NCI-H2081 (cell line): Measurements from ENCODE around the gene HOXC13.

Source experiments
- DNase-seq, 2 experiments: peaks; one replicate each; lab custom pipeline; 2025; lab: John Stamatoyannopoulos, UW

Gene HOXC13

DNA sequence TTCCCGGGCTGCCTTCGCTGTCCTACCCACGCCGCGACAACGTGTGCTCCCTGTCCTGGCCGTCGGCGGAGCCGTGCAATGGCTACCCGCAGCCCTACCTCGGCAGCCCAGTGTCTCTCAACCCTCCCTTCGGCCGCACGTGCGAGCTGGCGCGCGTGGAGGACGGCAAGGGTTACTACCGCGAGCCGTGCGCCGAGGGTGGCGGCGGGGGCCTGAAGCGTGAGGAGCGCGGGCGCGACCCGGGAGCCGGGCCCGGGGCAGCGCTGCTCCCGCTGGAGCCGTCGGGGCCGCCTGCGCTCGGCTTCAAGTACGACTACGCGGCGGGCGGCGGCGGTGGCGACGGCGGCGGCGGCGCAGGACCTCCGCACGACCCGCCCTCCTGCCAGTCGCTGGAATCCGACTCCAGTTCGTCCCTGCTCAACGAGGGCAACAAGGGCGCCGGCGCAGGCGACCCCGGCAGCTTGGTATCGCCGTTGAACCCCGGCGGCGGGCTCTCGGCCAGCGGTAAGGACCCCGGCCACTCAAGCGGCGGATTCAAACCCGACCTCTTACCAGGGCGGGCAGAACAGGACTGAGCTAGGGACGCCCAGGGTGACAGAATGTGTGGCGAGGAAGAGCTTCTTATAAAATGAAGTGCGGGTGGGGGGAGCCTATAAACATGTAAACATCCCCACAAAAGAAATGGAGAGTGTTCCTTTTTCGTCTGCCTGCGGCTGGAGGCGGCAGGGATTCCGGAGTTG lies 16.6 kb downstream of the HOXC13 start:
- no peak for DNase-seq

DNA sequence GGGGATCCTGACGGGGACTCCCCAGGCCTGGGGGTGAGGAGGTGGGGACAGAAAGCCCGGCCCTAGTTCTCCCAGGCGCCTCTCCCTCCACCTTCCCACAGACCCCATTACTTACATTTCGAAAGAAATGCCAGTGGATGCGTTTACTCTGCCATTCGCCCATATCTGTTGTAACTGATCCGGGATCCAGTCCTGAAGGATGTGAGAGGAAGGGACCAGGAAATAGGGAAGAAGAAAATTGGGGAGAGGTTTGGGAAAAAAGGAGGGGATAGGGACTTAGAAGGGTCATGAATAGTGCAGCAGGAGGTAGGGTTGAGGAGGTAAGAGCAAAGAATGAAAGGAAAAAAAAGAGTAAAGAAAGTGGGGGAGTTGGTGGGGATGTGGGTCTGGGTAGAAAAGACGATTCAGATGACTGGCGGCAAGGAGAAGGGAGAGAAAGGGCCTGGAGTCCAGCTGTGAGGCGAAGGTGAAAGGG lies 17.2 kb downstream of the HOXC13 start:
- no peak for DNase-seq

DNA sequence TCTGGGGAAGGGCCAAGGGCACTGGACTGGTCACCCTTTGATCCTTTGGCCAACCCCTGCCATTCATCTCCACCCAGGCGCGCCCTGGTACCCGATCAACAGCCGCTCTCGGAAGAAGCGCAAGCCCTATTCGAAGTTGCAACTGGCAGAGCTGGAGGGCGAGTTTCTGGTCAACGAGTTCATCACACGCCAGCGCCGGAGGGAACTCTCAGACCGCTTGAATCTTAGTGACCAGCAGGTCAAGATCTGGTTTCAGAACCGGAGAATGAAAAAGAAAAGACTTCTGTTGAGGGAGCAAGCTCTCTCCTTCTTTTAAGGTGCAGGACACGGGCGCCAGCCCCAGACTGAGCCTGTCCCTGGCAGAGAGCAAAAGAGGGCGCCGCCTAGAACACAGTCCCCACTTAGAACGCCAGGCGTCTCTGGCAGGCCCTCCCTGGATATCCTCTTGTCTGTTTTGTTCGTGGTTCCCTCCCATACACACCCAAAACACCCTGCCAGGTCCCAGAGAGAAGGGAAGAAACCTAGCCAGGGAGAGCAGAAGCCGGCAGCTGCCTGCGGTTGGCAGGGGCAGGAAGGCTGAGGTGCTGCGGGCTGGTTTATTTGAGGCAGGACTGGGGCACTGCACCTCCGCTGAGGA lies 17.7 kb downstream of the HOXC13 start:
- DNase-seq = no peak

DNA sequence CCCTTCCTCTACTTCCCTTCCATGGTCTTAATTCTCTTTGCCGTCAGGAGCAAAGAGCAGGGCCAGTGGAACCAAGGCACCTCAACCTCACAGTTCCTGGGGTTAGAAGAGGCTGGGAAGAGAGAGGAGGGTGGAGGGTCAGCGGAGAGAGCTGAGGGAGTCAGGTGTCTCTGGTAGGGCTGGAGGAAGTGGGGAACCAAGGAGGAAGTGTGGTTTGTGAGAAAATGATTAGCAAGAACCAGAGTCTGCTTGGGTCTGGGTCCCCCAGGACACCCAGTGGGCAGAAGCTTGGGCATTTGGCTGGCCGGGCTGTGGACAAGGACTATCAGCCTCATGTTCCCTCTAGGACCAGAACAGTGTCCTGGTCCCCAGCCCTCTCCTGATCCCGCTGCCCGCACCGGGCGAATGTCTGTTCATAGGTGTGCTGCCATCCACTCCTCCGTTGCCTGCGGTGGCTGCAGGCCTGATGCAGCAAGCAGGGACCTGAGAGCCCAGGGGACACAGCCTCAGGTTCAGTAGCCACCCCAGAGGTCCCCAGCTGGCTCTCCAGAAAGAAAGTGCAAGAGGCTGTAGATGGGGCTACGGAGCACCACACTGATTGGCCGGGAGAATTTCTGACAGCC lies 18.4 kb downstream of the HOXC13 start:
- no peak for DNase-seq

DNA sequence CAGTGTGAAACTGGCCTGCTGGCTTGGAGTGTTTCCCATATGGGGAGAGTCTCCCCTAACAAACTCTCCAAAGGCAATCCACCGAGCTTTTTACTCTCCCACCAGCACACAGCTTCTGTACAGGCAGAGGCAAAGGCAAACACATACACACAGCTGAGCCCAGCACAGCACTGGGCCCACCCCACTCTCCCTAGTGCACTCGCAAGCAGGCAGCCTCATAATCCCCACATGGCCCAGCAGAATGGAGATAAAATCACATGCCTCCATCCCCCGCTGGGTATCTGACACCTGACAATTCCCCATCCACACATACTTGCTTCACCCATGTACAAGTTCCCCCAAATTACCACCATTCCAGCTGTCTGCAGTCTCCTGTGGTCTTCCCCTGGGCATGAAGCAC lies 19.5 kb downstream of the HOXC13 start:
- no peak for DNase-seq

DNA sequence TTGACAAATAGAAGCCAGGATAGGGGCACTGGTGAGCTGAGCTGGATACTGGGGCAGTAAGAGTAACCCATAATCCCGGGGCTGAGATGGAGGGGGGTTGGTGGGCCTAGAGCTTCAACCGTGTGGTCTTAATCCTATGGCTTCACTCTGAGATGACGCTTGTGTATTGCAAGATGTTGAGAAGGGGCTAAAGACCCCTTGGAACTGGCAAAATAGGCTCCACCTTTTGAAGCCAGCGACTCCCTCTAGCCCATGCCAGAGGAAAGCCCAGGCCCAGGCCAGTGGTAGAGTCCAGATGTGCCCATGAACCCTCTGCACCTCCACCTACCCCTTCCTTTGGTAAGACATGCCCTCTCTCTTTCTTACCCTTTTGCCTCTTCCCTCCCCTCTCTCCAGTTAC lies 20.7 kb downstream of the HOXC13 start:
- DNase-seq = no peak

DNA sequence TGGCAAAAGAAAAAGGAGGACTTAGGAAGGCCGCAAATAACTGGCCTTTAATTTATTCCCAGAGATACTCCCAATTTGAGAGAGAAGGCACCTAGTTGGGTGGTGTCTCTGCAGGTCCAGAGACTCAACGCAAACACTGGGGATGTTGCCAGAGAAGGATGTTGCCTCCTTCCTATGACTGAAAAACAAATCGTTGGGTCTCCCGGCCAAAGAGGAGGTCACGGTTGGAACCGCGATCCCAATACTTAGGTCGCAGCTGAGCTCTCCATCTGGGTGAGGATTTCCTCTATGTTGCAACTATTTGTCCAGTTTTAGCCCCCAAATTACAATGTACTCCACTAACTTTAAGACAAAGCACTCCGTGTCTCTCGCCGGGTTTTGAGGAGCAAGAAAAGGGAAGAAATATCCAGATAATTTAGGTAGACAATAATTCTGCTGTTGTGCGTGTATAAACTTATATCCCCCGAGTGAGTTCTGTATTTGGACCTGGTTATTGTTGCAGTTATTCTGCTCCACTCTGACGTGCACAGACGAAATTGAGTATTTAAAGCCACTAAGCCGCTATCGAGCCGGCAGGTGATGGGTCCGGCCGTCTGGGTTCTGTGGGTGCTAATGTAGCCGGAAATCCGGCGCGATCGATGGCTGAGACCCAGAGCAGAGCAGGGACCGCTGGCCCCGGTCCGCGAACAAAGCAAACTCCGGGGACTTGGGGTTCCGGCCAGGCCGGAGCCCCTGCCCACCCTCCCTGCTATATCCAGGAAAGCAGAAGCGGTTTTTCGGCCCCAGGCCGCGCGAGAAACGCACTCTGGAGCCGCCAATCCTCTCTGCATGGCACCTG lies 21.8 kb downstream of the HOXC13 start:
- no peak for DNase-seq

DNA sequence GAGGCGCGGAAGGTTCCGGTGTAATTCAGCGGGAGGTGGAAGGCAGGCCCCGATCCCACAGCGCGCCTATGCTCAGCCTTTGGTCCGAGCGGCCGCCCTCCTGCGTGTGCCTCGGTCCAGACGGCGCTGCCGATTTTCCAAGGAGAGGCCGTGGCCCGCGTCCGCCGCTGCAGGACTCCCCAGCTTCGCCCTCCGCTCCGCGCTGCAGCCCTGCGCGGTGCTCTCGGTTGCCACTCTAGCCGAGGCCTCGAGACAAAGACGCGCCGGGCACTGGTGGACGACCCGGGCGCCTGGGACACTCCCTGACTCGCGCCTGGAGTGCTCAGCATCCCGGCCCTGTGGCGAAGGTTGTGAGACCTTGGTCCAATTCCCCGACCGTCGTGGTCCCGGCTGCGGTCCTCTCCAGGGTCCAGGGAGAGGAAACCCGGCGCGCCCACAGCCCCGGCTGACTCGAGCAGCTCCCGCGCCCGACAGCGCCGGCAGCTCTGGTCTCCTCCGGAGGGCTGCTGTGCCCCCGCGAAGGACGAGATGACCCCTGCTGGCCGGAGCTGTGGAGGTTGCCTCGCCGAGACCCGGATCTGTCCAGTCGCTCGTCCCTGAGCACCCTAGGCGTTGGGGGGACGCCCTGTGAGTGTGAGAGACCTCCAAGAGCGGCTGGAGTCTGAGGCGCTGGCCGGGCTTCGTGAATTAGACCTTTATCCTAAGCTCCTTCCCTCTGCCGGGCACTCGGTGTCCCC lies 22.6 kb downstream of the HOXC13 start:
- DNase-seq = no peak

DNA sequence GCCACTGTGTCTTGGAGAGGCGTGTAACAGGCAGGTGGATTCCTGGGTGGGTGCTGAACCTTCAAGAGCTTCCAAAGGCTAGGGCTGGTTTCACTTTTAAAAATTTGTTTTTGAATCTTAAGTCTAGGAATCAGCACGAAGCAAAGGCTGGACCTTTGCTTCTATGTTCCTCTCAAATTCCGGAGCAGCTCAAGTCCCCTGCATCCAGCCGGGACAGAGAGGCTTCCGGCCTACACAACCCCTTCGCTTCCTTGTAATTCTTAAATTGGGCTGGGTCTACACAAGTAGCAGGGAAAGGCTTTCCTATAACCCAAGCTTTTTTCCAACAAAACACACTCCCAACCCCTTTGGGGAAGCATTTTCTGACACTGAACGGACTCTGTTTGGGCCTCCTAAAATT lies 24.4 kb downstream of the HOXC13 start:
- no peak for DNase-seq

DNA sequence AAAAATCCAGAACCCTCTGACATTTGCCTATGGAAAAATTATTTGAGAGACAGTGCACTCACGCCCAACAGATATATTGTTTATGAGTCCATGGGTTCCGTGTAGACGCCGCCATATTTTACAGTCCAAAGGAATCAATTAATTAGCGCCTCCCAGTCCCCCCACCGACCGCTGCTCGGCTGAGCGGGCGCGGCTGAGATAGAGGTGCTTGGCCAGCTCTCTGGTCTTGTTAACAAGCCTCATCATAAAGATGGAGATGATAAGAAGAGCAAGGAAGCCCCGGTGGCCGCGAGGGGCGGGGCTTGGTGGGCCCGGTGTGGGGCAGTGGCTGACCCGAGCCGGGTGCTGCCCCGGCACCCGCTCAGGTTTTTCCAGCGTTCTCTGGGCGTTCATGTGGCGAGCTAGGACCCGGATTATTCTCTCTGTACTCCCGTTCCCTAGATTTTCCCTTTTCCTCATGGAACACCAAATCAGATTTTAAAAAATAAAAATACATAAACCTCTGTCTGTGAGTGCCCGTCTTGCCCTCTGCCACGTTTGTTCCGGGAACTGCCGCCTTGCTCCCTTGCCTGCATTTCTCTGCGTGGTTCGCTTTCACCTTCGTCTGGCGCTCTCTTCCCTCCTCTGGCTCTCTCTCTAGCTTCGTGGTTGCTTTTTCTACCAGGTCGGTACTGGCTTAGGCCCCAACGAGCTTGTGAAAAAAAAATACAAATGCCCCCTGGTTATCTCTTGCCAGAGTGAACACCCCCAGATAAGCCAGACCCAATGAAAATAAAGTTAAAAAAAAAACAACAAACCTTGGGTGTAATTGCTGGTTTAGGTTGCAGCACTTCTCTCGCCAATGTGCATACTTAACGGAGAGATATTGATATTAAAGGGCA lies 25.0 kb downstream of the HOXC13 start:
- DNase-seq = no peak

DNA sequence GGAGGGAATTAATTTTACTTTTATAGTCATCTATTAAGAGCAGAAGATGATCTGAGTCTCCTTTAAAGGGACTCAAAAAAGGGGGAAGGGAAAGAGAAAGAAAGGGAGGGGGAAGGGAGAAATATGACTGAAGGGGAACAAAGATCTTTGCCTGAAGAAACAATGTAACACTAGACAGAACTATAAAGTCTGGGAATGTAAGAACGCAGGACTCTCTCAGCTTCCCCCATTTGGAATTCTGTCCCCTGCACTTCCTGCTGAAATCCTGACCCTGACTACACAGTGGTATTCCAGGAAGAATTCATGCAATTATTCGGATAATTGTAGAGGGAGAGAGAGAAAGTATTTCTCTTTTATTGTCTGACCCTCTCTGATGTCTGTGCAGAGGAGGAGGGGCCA lies 25.7 kb downstream of the HOXC13 start:
- DNase-seq = no peak

DNA sequence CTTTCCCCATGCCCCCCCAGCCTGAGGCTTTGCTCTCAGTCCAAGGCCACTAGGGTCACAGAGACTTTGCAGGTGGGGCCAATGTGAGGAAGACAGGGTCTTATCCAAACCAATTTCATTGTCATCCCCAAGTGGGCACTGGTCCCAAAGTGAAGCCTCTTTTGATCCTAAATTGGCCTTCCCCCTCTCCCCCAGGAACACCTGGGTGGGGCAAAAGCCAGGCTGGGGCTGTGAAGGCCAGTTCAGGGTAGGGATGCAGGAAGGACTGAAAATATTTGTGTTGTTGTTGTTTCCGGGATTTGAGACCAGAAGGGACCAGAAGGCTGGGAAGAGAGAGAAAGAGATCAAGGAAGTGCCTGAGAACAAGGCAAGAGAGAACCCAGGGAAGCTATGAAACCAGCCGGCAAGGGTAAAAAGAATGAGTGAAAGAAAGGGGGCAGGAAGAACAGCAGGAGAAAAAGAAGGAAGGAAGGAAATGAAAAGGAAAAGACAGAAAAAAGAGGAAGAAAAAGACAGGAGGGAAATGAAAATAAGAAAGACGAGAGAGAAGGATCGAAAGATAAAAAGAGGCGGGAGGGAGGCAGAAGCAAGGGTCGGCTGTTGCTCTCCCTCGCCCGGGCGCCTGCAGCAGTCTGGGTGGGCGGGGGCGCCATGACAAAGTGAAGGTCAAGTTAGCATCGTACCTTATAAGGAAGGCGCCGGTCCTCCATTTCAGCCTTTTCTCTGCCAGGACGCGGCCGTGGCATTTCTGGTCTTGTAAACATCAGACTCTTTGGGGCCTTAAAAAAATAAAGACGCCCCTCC lies 26.9 kb downstream of the HOXC13 start:
- DNase-seq = no peak

DNA sequence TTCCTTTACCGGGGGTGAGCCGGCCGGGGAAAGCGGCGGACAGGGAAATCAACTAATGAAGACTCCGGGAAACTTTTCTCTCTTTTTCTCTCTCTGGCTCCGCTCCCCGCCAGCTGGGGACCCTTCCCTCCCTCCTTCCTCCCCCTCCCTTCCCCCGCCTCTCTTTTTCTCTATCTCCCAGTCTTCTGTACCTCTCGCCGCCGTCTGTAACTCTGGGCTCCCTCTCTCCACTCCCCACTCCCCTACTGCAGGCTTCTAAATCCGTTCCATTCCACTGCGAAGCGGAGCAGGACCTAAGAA lies 27.4 kb downstream of the HOXC13 start:
- no peak for DNase-seq

DNA sequence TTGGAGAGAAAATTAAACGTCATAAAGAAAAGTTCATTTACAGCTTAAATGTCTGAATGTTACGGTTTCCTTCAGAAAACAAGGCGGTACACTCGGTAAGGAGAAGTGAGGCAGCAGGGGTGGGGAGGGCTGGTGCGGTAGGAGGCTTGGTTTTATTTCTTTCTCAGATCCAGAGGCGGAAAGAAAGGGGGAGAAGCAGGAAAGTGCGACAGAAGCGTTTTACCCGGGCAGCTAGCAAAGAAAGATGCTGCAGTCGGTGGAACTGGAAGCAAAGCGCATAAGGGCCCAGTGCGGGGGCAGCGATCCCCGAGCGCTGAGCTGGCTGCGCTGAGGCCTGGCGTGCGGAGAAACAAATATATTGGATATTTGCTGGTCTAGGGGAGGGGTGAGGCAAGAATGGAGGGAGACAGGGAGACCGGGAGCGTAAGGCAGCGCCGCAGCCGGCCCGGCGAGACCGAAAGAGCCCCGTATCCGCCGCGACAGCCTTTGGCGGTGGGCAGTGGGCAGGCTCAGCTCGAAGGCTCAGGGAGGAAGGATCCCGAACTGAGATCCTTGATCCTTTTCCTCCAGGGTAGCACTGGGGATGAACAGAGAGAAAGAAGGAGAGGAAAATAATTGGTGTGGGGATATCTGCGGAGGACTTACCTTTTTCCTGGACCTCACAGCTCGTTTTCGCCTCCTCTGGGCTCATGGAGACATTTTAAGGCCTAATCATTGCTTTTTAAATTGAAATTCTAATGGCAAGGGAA lies 27.9 kb downstream of the HOXC13 start:
- DNase-seq = no peak

DNA sequence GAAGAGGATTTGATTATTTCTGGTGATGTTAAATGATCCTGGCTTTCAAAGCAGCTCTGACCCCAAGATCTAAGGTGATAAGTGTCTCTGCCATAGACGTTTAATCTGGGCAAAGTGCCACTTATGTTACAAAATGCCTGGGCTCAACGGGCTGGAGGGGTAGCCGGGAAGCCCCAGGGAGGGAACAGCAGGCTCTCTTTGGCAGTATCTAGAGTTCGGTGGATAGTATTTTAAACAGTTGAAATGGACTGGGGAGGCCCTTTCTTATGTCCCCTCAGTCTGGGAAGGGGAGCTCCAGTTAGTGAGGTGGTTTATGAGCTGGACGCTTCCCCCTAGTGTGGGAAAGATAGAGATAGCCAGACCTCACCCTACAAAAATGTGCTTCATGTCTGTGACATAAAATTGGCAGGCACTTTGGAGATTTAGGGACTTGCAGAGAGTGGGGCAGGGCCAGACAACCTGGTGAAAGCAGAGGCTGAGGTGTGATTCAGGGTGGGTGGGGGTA lies 28.8 kb downstream of the HOXC13 start:
- no peak for DNase-seq

DNA sequence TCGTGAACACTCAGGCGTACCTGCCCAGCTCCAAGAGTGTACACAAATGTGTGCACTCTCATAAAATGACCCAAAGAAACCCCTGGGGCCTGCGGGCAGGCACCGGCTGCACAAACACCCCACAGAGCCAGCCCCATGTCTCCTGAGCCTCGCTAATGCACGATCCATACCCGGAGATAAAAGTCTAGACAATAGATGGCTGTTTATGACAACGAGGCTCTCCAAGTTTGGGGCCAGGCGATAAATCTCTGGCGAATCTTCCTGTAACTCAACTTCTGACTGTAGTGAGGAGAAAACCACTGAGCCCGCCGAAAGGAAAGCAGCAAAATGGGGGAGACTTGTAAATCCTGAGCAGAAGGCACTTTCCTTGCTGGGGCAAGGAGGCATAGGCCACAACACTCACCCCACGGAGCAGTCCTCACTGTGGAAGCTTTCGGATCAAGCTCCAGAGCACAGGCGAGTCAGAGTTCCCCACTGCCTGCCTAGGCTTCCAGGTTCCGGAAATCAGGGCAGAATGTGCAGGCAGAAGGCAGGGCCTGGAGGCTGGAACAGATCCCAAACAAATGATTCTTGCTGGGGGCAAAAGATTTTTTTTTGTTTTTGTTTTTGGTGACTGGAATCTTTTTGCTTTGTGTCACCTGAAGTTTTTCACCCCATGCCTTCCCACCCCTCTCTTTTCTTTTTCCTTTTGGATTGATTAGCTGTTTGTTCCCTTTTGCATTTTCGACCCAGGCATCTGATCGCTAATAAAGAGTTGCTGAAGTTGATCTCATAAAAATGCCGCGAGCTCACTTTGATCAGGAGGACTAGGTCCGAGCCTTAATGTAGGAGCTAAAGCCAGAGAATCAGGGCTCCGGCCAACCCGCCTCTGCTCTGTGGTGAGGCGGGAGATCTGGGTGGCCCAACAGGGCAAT lies 29.8 kb downstream of the HOXC13 start:
- DNase-seq = no peak

DNA sequence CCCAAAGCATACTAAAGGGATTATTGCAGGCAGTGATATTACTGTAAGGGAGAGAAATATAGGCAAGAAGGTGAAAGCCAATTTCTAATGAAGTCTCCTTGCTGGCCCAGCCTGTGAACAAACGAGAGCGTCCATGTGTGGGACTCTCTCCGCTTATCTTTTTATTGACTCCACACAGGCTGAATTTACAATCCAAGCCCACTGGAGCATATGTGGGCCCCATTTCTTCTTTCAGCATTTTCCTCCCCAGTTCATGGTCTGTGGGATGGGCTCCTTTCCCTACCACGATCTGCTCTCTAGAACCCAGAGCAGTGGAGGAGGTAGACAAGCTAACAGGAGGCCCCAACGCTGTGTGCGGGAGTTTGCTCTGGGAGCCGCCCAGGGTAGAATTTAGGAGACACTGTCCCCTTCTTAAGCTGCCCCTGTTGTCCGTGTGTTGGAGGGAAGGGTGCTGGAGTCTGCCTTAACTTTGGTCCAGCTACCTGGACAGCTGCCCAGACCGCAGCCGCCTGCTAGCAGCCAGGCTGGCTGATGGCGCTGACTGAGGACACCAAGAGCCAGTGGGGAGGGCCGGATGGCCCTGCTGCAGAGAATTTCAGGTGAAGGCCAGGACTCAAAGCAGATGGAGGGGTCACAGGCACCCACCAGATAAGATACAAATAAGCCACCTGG lies 31.1 kb downstream of the HOXC13 start:
- DNase-seq = no peak

DNA sequence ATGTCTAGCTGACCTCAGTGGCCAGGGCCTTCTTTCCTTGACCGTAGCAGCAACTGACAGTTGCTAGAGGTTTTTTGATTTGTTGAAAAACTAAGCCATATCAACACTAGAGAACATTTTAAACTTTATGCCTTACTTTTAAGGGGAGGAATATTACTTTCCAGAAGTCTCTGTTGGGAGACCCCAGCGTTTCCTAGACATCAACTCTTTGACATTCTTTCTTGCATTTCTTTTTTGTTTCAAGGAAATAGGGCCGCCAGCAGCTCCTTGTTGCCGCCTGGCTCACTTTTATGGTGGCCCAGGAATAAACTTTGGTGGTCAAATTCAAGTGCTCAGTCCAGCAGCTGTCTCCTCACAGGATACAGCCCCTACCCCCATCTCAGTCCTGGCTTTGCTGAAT lies 31.8 kb downstream of the HOXC13 start:
- no peak for DNase-seq
